KBM-7 (cell line): ENCODE results near the gene SFMBT1.

Experiments used
- DNase-seq: peaks from one replicate; pipeline ENCODE4 v3.0.0-alpha.2; 2015
- in situ Hi-C: fragments of 300-500 bp; cut with MboI; formaldehyde crosslinking; loops from 2 replicates; pipeline ENCODE4 v1.14.3; 2020; ENCODE audit warnings: low sequenced_read_pairs, low pct_unique_long_range_greater_than_20kb, mixed read lengths

SFMBT1 gene

GRCh38 chr3:52873433-52874159 is 172.3 kb downstream of the SFMBT1 start:
- no peak for DNase-seq
- in situ Hi-C loops = no loop called here

- no peak for DNase-seq
- in situ Hi-C loops = no loop called here
Observed at GRCh38 chr3:52872245-52872644, 173.6 kb downstream of the SFMBT1 start.

GRCh38 chr3:52871761-52872160 is 174.1 kb downstream of the SFMBT1 start:
- in situ Hi-C loops = no loop called here
- no peak for DNase-seq

GRCh38 chr3:52870471-52870870 is 175.4 kb downstream of the SFMBT1 start:
- DNase-seq = no peak
- in situ Hi-C loops = no loop called here

GRCh38 chr3:52866427-52866826 is 179.4 kb downstream of the SFMBT1 start:
- DNase-seq = no peak
- in situ Hi-C loops = no loop called here

- in situ Hi-C loops = no loop called here
- no peak for DNase-seq
Observed at GRCh38 chr3:52865994-52866393, 179.9 kb downstream of the SFMBT1 start.

GRCh38 chr3:52860424-52860768 is 185.5 kb downstream of the SFMBT1 start:
- DNase-seq = no peak
- in situ Hi-C loops = no loop called here

- DNase-seq = no peak
Observed at GRCh38 chr3:52859686-52860423, 186.0 kb downstream of the SFMBT1 start.

GRCh38 chr3:52857864-52858263 is 188.0 kb downstream of the SFMBT1 start:
- DNase-seq = no peak
- in situ Hi-C loops = no loop called here

More at GRCh38 chr3:52859686-52860423, 186.0 kb downstream of the SFMBT1 start:
- in situ Hi-C loops = no loop called here

- no peak for DNase-seq
- in situ Hi-C loops = no loop called here
Observed at GRCh38 chr3:52857133-52857532, 188.7 kb downstream of the SFMBT1 start.

GRCh38 chr3:52856666-52857065 is 189.2 kb downstream of the SFMBT1 start:
- DNase-seq = no peak
- in situ Hi-C loops = no loop called here

- no peak for DNase-seq
- in situ Hi-C loops = no loop called here
Observed at GRCh38 chr3:52854013-52854412, 191.9 kb downstream of the SFMBT1 start.
